Dedifferentiated amniotic fluid mesenchymal stem cell (primary cell): ENCODE results near the gene GNAO1.
"Not testable (repeated sequence)": the region's sequence is repeated elsewhere in the genome, so short reads cannot be mapped to it uniquely, and the experiment has no call there.

Source experiments
- DNase-seq: peaks from one replicate; pipeline ENCODE4 v3.0.0-alpha.2; 2016; ENCODE audit errors: extremely low spot score

GNAO1 gene

GRCh38 chr16:56365552-56365951, 174.3 kb downstream of the GNAO1 start:
- DNase-seq = no peak

DNA sequence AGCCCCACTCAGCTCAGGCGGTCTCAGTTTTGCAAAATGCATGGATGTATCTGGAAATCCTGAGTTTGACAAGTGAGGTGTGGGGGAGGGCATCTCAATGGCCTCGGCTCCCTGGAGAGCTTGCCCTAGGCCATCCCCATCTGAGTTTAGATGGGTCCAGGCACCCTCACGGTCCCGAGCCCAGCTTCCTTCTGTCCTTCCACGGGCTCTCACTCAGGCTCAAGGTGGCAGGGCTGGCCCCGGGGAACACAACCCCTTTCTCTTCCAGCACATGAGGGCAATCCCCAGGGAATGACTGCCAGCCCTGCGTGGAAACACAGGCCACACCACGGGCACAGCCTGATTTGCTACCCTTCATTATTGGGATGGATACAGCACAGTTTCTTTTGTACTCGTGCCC, 175.7 kb downstream of the GNAO1 start:
- no peak for DNase-seq

DNA sequence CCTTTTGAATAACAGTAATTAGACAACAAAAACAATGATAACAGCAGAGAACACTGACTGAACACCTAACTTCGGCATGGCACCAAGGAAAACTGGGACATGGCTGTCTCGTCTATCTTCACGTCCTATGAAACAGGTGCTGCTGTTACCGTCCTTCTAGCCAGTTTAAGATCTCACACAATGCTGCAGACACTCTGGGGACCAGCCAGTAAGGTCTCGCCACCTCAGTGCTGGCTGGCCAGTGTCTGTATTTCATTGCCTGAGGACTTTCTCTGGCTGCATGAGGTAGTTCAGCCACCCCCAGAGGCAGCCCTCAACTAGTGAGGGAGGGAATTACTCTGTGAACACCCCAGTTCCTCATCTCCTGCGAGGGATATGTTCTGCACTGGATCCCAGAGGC, 176.5 kb downstream of the GNAO1 start:
- DNase-seq = no peak

GRCh38 chr16:56368545-56368944, 177.3 kb downstream of the GNAO1 start:
- DNase-seq = no peak

DNA sequence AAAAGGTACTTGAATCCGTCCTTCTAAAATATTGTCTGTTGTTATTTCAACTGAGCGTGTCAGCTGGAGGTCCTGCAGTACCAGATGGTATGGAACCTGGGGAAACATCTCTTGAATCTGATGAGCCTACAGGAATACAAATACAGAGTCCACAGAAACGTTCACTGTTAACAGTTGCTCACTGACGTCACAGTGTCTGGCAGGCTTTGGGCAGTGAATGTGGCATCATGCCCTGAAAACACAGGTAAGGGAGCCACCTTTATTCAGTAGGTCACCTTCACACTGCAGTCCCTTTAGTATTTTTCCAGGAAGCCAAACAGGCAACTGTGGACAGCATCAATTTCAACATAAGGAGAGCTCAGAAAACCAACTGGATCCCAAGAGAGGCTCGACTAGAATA, 177.9 kb downstream of the GNAO1 start:
- no peak for DNase-seq

- DNase-seq = peak; percentile 23
Measured at GRCh38 chr16:56370185-56370874, 179.0 kb downstream of the GNAO1 start.

DNA sequence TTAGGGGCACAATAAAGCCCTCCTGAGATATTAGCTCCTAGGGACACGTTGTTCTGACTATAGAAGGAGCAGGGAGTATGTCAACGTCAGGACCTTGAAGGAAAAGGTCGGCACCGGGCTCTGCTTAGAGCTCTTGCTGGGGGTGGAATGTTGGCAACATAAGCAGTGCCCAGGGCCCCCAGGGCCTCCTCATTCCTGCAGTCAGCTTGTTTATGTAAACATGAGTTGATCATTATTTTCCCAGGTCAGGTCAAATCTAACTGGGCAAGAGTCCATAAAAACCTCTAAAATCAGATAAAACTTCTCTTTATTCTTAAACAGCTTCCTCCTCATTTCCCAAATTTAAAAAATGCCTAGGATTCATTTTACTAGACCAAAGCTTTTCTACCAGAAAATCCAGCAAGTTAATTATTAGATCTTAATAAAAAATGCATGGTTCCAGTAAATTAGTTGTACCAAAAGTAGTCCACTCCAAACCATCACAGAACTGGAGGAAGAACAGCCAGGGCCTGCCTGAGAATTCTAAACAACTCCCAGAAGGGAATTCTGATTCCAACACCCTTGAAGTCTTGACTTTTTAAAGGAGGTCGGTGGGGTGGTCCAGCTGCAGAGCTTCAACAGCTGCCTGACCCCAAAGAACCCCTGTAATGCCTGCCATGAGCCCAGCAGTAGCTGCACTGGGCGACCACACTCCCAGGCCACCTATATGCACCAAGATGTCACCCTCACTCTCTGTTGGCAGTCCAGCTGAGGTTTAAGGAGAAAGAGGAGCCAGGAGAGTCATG, 179.8 kb downstream of the GNAO1 start:
- no peak for DNase-seq

GRCh38 chr16:56371660-56371937, 180.3 kb downstream of the GNAO1 start:
- DNase-seq = no peak

GRCh38 chr16:56372013-56372634, 180.8 kb downstream of the GNAO1 start:
- no peak for DNase-seq

- no peak for DNase-seq
Measured at GRCh38 chr16:56373003-56373402, 181.7 kb downstream of the GNAO1 start.

GRCh38 chr16:56375792-56376191, 184.5 kb downstream of the GNAO1 start:
- not testable (repeated sequence) for DNase-seq

DNA sequence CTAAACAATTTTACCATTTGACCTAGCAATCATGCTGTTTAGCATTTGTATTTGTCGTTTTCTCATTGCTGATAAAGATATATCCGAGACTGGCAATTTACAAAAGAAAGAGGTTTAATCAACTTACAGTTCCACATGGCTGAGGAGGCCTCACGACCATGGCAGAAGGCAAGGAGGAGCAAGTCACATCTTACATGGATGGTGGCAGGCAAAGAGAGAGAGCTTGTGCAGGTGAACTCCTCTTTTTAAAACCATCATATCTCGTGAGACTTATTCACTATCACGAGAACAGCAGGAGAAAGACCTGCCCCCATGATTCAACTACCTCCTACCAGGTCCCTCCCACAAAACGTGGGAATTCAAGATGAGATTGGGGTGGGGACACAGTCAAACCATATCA, 187.8 kb downstream of the GNAO1 start:
- DNase-seq = not testable (repeated sequence)

DNA sequence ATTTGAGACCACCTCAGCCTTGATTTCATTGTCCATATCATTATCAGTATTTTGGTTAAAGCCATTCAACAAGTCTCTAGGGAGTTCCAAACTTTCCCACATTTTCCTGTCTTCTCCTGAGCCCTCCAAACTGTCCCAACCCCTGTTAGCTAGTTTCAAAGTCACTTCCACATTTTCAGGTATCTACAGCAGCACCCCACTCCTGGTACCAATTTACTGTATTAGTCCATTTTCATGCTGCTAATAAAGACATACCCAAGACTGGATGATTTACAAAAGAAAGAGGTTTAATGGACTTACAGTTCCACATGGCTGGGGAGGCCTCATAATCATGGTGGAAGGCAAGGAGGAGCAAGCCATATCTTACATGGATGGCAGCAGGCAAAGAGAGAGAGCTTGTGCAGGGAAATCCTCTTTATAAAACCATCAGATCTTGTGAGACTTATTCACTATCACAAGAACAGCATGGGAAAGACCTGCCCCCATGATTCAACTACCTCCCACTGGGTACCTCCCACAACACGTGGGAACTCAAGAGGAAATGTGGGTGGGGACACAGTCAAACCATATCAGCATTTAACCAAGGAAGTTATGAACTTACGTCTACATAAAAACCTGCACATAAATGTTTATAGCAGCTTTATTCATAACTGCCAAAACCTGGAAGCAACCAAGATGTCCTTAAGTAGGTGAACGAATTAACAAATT, 189.6 kb downstream of the GNAO1 start:
- DNase-seq = not testable (repeated sequence)

DNA sequence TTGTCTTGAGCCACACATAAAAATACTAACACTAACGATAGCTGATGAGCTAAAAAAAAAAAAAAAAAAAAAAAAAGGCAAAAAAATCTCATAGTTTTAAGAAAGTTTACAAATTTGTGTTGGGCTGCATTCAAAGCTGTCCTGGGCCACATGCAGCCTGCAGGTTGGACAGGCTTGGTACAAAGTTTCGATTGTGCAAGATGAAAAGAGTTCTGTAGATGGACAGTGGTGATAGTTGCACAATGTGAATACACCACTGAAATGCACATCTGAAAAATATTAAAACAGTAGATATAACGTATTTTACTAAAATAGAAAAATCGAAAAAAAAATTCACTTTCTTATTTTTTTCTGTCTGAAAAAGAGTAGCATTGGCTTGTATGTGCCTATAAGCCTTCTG, 191.2 kb downstream of the GNAO1 start:
- DNase-seq = no peak

DNA sequence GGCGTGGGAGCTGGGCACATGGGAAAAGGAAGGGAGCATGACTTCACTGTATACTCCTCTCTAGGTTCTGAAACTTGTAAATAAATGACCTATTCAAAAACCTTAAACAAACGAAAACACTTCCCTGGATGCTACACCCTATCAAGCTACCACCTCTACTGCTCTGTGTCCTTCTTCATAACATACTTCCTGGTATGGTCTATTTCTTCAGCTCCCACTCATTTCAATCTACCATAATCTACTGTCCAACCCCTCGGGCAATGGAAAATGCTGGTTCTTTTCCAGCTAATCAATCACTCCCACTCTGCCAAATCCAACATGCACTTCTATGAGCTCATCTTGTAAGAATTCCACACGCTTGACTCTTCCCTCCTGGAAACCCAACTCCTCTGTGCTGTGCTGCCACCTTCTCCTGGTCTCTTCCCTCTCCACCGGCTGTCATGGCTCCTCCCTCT, 191.6 kb downstream of the GNAO1 start:
- no peak for DNase-seq

DNA sequence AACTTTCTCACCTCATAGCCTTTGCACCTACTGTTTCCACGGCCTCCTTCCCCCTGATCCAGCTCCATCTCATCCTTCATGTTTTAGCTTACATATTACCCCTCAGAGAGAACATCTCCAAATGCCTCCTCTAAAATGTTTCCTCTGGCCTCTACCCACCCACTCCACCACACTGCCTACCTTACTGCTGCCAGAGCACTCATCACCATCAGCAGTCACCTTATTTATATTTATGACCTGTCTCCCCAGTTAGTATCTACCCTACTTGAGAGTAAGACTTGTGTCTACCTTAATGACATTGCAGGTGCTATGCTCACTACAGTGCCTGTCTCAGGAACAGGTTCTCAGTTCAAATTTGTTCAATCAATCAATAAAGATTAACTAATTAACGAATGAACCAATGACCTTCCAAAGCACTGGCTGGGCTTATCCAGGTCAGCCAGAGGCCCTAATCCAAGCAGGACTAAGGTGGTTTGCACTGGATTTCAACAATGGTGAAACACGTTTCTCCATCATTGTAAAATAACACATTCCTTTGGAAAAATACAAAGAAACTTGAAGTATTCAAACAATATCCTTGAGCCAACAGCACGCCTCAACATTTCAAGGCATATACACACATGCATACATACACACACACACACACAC, 192.9 kb downstream of the GNAO1 start:
- DNase-seq = no peak

DNA sequence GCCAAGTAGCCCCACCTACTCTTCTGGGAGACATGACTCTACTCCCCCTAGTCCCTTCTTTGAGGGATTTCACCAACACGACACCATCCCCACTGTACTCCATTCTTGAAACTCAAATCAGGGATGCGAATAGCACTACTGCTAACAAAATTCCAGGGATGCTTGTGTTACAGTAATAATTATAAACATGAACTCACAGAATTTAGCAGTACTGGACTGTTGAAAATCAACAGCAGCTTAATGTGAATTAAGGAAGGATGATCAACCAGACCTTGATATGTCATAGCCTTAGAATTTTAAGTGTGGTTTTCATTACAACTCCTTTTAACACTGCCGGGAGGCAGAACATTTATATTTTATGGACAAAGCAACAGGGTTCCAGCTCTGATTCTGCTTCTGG, 196.1 kb downstream of the GNAO1 start:
- DNase-seq = no peak

DNA sequence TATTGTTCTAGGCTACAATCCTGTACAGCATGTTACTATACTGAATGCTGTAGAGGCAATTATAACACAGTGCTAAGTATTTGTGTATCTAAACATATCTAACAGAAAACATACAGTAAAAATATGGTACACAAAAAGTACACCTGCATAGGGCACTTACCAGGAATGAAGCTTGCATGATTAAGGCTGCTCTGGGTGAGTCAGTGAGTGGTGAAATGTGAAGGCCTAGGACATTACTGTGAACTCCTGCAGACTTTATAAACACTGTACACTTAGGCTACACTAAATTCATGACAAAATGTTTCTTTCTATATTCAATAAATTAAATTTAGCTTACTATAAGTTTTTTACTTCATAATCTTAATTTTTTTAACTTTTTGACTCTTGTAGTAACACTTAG, 196.9 kb downstream of the GNAO1 start:
- DNase-seq = no peak

DNA sequence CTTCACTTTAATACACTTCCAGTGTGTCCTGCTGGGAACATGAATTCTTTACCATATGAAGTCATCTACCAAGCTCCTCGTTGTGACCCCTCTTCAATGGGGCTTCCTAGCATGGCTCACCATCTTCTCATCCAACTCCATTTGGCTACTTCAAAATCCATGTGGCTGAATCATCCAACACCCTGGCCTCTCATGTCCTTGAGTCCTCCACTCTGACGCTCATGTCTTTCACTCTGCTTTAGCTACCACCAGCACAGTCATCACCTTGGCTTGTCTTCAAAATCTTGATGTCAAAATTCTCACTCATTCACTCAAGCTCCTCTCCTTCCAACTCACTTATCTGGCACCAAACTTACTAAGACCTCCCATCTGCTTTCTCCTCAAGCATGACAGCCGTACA, 198.3 kb downstream of the GNAO1 start:
- peak; percentile 38 for DNase-seq

- DNase-seq = not testable (repeated sequence)
Measured at GRCh38 chr16:56396724-56397123, 205.4 kb downstream of the GNAO1 start.

GRCh38 chr16:56399047-56399446, 207.8 kb downstream of the GNAO1 start:
- no peak for DNase-seq

DNA sequence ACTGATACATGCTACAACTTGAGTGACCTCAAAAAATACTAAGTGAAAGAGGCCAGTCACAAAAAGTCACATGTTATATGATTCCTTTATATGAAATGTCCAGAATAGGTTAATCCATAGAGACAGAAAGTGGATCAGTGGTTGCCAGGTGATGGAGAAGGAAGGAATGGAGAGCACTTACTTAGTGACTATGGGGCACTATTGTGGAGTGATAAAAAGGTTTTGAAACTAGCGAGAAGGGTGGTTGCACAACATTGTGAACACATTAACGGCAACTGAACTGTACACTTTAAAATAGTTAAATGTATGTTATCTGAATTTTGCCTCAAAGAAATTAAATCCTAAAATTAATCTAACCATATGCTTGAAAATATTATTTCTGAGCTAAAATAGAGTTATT, 208.2 kb downstream of the GNAO1 start:
- DNase-seq = no peak
